K562 (cell line): Measurements from ENCODE around the gene DDX5. TPM values are rescaled to one million over a fixed set of nuclear protein-coding genes. Genes with fewer than 3 reads are reported as not detected.

Source experiments
- CXXC5 ChIP-seq: fragments of 250-450 bp; sonication (Bioruptor Pico); IDR thresholded peaks from 2 replicates; pipeline ENCODE4 v1.8.0; 2022; ENCODE audit warnings: inconsistent platforms, mild to moderate bottlenecking, moderate library complexity
- FOXA3 ChIP-seq, 2 experiments: fragments of 450-650 bp in 1 of 2; sonication (generic) in 1 of 2; formaldehyde crosslinking; IDR thresholded peaks in 1 of 2; conservative IDR thresholded peaks in 1 of 2; 2 replicates each; pipeline versions ENCODE4 v1.4.0 to v1.8.0; 2020 to 2022; ENCODE audit warnings: mild to moderate bottlenecking in 2 of 2, missing genetic modification reagents in 1 of 2
- HMGXB4 ChIP-seq: sonication (generic); formaldehyde crosslinking; IDR thresholded peaks from 2 replicates; pipeline ENCODE4 v1.8.1; 2023; ENCODE audit warnings: mild to moderate bottlenecking, missing genetic modification reagents
- IFI16 ChIP-seq: fragments of 250-450 bp; sonication (Bioruptor Pico); IDR thresholded peaks from 2 replicates; pipeline ENCODE4 v2.1.2; 2022; ENCODE audit warnings: mild to moderate bottlenecking, inconsistent platforms
- JUNB ChIP-seq: fragments of 450-650 bp; formaldehyde crosslinking; conservative IDR thresholded peaks from 2 replicates; pipeline ENCODE4 v1.4.0; 2020; ENCODE audit warnings: mild to moderate bottlenecking
- KDM1A ChIP-seq, 2 experiments: fragments of 450-650 bp; IDR thresholded peaks; 2 replicates each; pipeline ENCODE4 v1.6.1; 2016; ENCODE audit warnings: mild to moderate bottlenecking in 2 of 2
- LCOR ChIP-seq: sonication (generic); formaldehyde crosslinking; IDR thresholded peaks from 2 replicates; pipeline ENCODE4 v1.8.0; 2022; ENCODE audit warnings: mild to moderate bottlenecking, missing genetic modification reagents
- MYBL2 ChIP-seq, 2 experiments: fragments of 450-650 bp in 1 of 2; sonication (generic) in 1 of 2; formaldehyde crosslinking in 1 of 2; IDR thresholded peaks; 2 replicates each; pipeline versions ENCODE4 v1.6.1 to v1.8.1; 2017 to 2022; ENCODE audit warnings: borderline replicate concordance in 1 of 2, inconsistent platforms in 1 of 2, low read depth in 1 of 2, mild to moderate bottlenecking in 1 of 2, missing genetic modification reagents in 1 of 2, moderate library complexity in 1 of 2
- MYNN ChIP-seq, 2 experiments: sonication (generic); formaldehyde crosslinking in 1 of 2; IDR thresholded peaks; 2 replicates each; pipeline versions ENCODE4 v1.5.0 to v1.6.1; 2016 to 2020; ENCODE audit warnings: antibody characterized with exemption in 1 of 2, missing genetic modification reagents in 1 of 2
- NR0B1 ChIP-seq: fragments of 450-650 bp; IDR thresholded peaks from one replicate; pipeline ENCODE4 v1.6.1; 2018; ENCODE audit warnings: mild to moderate bottlenecking, moderate library complexity; ENCODE audit not compliant: partially characterized antibody
- NR2C2 ChIP-seq, 2 experiments: fragments of 200-800 bp in 1 of 2; sonication (Bioruptor generic) in 1 of 2; sonication (generic) in 1 of 2; formaldehyde crosslinking in 1 of 2; IDR thresholded peaks; 2 replicates each; pipeline versions ENCODE4 v1.6.1 to v1.8.0; 2016 to 2022; ENCODE audit warnings: mild to moderate bottlenecking in 1 of 2, missing compliant biosample characterization in 1 of 2, missing genetic modification characterization in 1 of 2, missing genetic modification reagents in 1 of 2
- SP1 ChIP-seq: sonication (generic); formaldehyde crosslinking; IDR thresholded peaks from 2 replicates; pipeline ENCODE4 v1.8.1; 2022; ENCODE audit warnings: mild to moderate bottlenecking, missing genetic modification reagents
- ZNF23 ChIP-seq: fragments of 250-450 bp; sonication (Bioruptor Pico); IDR thresholded peaks from 2 replicates; pipeline ENCODE4 v1.4.0; 2020; ENCODE audit warnings: mild to moderate bottlenecking
- ZNF282 ChIP-seq: sonication (generic); formaldehyde crosslinking; IDR thresholded peaks from 2 replicates; pipeline ENCODE4 v1.8.1; 2023; ENCODE audit warnings: missing genetic modification reagents
- ZNF75A ChIP-seq: fragments of 450-650 bp; formaldehyde crosslinking; IDR thresholded peaks from 2 replicates; pipeline ENCODE4 v1.4.0; 2020; ENCODE audit warnings: mild to moderate bottlenecking
- polyA plus RNA-seq, 8 experiments: library from polyadenylated mRNA; depleted of rRNA in 4 of 8; stranded (reverse) in 5 of 8; unstranded in 3 of 8; fragments of >200 nt; fragmentation: Nextera tagmentation in 2 of 8; fragmentation: Illumina TruSeq in 1 of 8; extraction: Ambion mirVana in 2 of 8; extraction: Trizol in 1 of 8; gene quantifications; 2 replicates each; pipeline versions ENCODE4 v1.2.1 to v1.2.3, GENCODE V29; 2011 to 2014; ENCODE audit warnings: inconsistent platforms in 1 of 8, missing spikeins in 1 of 8
- total RNA-seq, 7 experiments: library from RNA; depleted of rRNA in 6 of 7; stranded (reverse); fragments of >200 nt in 6 of 7; fragmentation: Illumina TruSeq in 2 of 7; extraction: Trizol in 2 of 7; gene quantifications; 2 replicates each; pipeline versions ENCODE4 v1.2.1 to v1.2.3, GENCODE V29; 2011 to 2021; ENCODE audit warnings: low replicate concordance in 1 of 7

The DDX5 gene
- total and polyA plus RNA-seq, 9 of the 15 experiments (the other 6 are each of a cell fraction or from before 2014, with no cell fraction given) = 306 to 1,639 (median 604) TPM

GRCh38 chr17:64448665-64449512 is 57.2 kb downstream of the DDX5 start, which contains the start of gene MILR1 (continued):
- TF ChIP-seq NR0B1 (no peak), SP1 (CRISPR knock-in tag) (no peak), ZNF282 (CRISPR knock-in tag) (no peak), NR2C2 (CRISPR knock-in tag; IDR thresholded peaks at IDR 0.05) (no peak), NR2C2 (tag; IDR thresholded peaks at IDR 0.05) (peak; percentile 94), MYNN (IDR thresholded peaks at IDR 0.05) (no peak), MYNN (CRISPR knock-in tag; IDR thresholded peaks at IDR 0.05) (no peak), ZNF75A (CRISPR knock-in tag) (no peak), CXXC5 (CRISPR knock-in tag) (no peak), IFI16 (CRISPR knock-in tag) (no peak), JUNB (CRISPR knock-in tag) (no peak), HMGXB4 (CRISPR knock-in tag) (no peak), LCOR (CRISPR knock-in tag) (no peak), MYBL2 (IDR thresholded peaks at IDR 0.05; ENCODE audit: low read depth) (no peak), MYBL2 (CRISPR knock-in tag; IDR thresholded peaks at IDR 0.05; ENCODE audit: borderline replicate concordance) (no peak), FOXA3 (CRISPR knock-in tag; conservative IDR thresholded peaks at IDR 0.05 in 1 of 2, IDR thresholded peaks at IDR 0.05 in 1 of 2) (no peak), ZNF23 (CRISPR knock-in tag) (no peak), KDM1A (IDR thresholded peaks at IDR 0.05) (peak; percentile 77 to 82)
